GM12878 (cell line): ENCODE results near the gene SYCP3.

Experiments
- MXI1 ChIP-seq: fragments of 150-350 bp; IDR thresholded peaks from 2 replicates; pipeline ENCODE4 v1.6.1; 2011; ENCODE audit warnings: low read depth, mild to moderate bottlenecking, inconsistent platforms, low read length, improper control_type of control experiment
- POLR2A ChIP-seq: IDR thresholded peaks from 2 replicates; pipeline ENCODE4 v1.6.1; 2011; ENCODE audit warnings: low read depth, mild to moderate bottlenecking, low read length
- POLR2AphosphoS5 ChIP-seq: IDR thresholded peaks from 2 replicates; pipeline ENCODE4 v1.6.1; 2011; ENCODE audit warnings: mild to moderate bottlenecking, low read length, inconsistent platforms
- SPI1 ChIP-seq: IDR thresholded peaks from 2 replicates; pipeline ENCODE4 v1.6.1; 2011; ENCODE audit warnings: low read depth, mild to moderate bottlenecking, low read length, moderate library complexity, borderline replicate concordance; ENCODE audit not compliant: insufficient read depth
- YY1 ChIP-seq: IDR thresholded peaks from 2 replicates; pipeline ENCODE4 v1.6.1; 2011; ENCODE audit warnings: low read depth, mild to moderate bottlenecking, low read length
- TF ChIP-seq, protein P1 (sequence below), 3 experiments: IDR thresholded peaks in 2 of 3; conservative IDR thresholded peaks in 1 of 3; 2 replicates each; pipeline ENCODE4 v1.5.1; 2011; ENCODE audit warnings: low read depth in 3 of 3, low read length in 3 of 3, mild to moderate bottlenecking in 3 of 3, control low read depth in 2 of 3, moderate library complexity in 2 of 3, inconsistent platforms in 1 of 3, mixed read lengths in 1 of 3; ENCODE audit not compliant: control insufficient read depth in 2 of 3, insufficient read depth in 1 of 3; ENCODE audit errors: extremely low read depth in 1 of 3
- TF ChIP-seq, protein P2 (sequence below): IDR thresholded peaks from 2 replicates; pipeline ENCODE4 v1.6.1; 2011; ENCODE audit warnings: borderline replicate concordance, low read depth, mild to moderate bottlenecking, moderate library complexity, mixed read lengths, low read length; ENCODE audit not compliant: insufficient read depth; ENCODE audit errors: extremely low read length
- TF ChIP-seq, protein P3 (sequence below): IDR thresholded peaks from 2 replicates; pipeline ENCODE4 v1.6.1; 2011; ENCODE audit warnings: mild to moderate bottlenecking, low read depth, low read length, moderate library complexity; ENCODE audit not compliant: insufficient replicate concordance
- TF ChIP-seq, protein P4 (sequence below): IDR thresholded peaks from 2 replicates; pipeline ENCODE4 v1.6.1; 2012; ENCODE audit warnings: low read depth, low read length, improper control_type of control experiment

GRCh38 chr12:101697197-101697929 is 41.9 kb downstream of the SYCP3 start, which contains the start of gene CHPT1:
- TF ChIP-seq POLR2A (peak; percentile 64), POLR2AphosphoS5 (no peak), YY1 (peak; percentile 88), MXI1 (no peak), SPI1 (no peak)
- TF ChIP-seq, protein P1, sequence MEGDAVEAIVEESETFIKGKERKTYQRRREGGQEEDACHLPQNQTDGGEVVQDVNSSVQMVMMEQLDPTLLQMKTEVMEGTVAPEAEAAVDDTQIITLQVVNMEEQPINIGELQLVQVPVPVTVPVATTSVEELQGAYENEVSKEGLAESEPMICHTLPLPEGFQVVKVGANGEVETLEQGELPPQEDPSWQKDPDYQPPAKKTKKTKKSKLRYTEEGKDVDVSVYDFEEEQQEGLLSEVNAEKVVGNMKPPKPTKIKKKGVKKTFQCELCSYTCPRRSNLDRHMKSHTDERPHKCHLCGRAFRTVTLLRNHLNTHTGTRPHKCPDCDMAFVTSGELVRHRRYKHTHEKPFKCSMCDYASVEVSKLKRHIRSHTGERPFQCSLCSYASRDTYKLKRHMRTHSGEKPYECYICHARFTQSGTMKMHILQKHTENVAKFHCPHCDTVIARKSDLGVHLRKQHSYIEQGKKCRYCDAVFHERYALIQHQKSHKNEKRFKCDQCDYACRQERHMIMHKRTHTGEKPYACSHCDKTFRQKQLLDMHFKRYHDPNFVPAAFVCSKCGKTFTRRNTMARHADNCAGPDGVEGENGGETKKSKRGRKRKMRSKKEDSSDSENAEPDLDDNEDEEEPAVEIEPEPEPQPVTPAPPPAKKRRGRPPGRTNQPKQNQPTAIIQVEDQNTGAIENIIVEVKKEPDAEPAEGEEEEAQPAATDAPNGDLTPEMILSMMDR (IDR thresholded peaks at IDR 0.05 in 2 of 3, conservative IDR thresholded peaks at IDR 0.05 in 1 of 3; ENCODE audit: control insufficient read depth in 2 of 3, extremely low read depth in 1 of 3, insufficient read depth in 1 of 3, low read depth in 3 of 3, low read length in 3 of 3) = no peak
- TF ChIP-seq, protein P2, sequence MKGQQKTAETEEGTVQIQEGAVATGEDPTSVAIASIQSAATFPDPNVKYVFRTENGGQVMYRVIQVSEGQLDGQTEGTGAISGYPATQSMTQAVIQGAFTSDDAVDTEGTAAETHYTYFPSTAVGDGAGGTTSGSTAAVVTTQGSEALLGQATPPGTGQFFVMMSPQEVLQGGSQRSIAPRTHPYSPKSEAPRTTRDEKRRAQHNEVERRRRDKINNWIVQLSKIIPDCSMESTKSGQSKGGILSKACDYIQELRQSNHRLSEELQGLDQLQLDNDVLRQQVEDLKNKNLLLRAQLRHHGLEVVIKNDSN = no peak
- TF ChIP-seq, protein P3, sequence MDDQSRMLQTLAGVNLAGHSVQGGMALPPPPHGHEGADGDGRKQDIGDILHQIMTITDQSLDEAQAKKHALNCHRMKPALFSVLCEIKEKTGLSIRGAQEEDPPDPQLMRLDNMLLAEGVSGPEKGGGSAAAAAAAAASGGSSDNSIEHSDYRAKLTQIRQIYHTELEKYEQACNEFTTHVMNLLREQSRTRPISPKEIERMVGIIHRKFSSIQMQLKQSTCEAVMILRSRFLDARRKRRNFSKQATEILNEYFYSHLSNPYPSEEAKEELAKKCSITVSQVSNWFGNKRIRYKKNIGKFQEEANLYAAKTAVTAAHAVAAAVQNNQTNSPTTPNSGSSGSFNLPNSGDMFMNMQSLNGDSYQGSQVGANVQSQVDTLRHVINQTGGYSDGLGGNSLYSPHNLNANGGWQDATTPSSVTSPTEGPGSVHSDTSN = no peak
- TF ChIP-seq, protein P4, sequence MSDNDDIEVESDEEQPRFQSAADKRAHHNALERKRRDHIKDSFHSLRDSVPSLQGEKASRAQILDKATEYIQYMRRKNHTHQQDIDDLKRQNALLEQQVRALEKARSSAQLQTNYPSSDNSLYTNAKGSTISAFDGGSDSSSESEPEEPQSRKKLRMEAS = no peak
